WTC11 (cell line): Measurements from ENCODE around the gene HECTD4.

Source experiments
- CREM ChIP-seq: sonication (generic); formaldehyde crosslinking; IDR thresholded peaks from 2 replicates; pipeline ENCODE4 v1.8.1; 2022; ENCODE audit warnings: mild to moderate bottlenecking, missing genetic modification reagents, moderate library complexity
- TF ChIP-seq, protein P1 (sequence below): sonication (generic); formaldehyde crosslinking; IDR thresholded peaks from 2 replicates; pipeline ENCODE4 v1.8.0; 2022; ENCODE audit warnings: mild to moderate bottlenecking, missing genetic modification reagents

- TF ChIP-seq, protein P1, sequence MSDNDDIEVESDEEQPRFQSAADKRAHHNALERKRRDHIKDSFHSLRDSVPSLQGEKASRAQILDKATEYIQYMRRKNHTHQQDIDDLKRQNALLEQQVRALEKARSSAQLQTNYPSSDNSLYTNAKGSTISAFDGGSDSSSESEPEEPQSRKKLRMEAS (CRISPR knock-in tag): no peak
- no peak for TF ChIP-seq CREM (CRISPR knock-in tag)
Observed at GRCh38 chr12:112408621-112409020, 26.4 kb upstream of the HECTD4 start.
